HEK293 (cell line): ENCODE measurements around the gene CCDC78.

Experiments
- CTCF ChIA-PET: fragments of 350-600 bp; formaldehyde crosslinking; extraction: SDS; loops from one replicate; lab custom pipeline; 2021; ENCODE audit warnings: antibody characterized with exemption; lab: Yijun Ruan, JAX
- POLR2A ChIA-PET: fragments of 300-600 bp; formaldehyde crosslinking; extraction: SDS; loops from one replicate; lab custom pipeline; 2020; ENCODE audit warnings: antibody characterized with exemption, inconsistent platforms; lab: Yijun Ruan, JAX
- H3K27ac ChIP-seq: fragments of 200-500 bp; sonication (Bioruptor generic); 2 replicates; pipeline ENCODE4 v1.5.1; 2014; ENCODE audit warnings: low read depth, low read length, control low read depth, inconsistent platforms; ENCODE audit errors: extremely low read depth
- H3K36me3 ChIP-seq, 2 experiments: fragments of 200-500 bp in 1 of 2; sonication (Bioruptor generic) in 1 of 2; 1 replicate in 1 of 2; 2 replicates in 1 of 2; pipeline ENCODE4 v1.5.1; 2014 to 2017; ENCODE audit warnings: inconsistent platforms in 2 of 2, low read length in 2 of 2; ENCODE audit not compliant: control insufficient read depth in 2 of 2, insufficient read depth in 1 of 2
- H3K4me1 ChIP-seq: fragments of 200-500 bp; sonication (Bioruptor generic); 2 replicates; pipeline ENCODE4 v1.5.1; 2014; ENCODE audit warnings: mild to moderate bottlenecking, low read length, inconsistent platforms; ENCODE audit not compliant: control insufficient read depth, insufficient read depth
- H3K4me3 ChIP-seq: 2 replicates; pipeline ENCODE4 v1.5.1; 2011; ENCODE audit warnings: low read depth, mild to moderate bottlenecking, control low read depth, low read length, moderate library complexity
- H3K9me3 ChIP-seq: fragments of 200-500 bp; sonication (Bioruptor generic); 2 replicates; pipeline ENCODE4 v1.5.1; 2014; ENCODE audit warnings: low read depth, low read length, inconsistent platforms; ENCODE audit not compliant: control insufficient read depth, insufficient read depth
- FEZF1 ChIP-seq: fragments of 450-650 bp; formaldehyde crosslinking; IDR thresholded peaks from 2 replicates; pipeline ENCODE4 v1.5.1; 2016; ENCODE audit warnings: missing biosample characterization, missing genetic modification characterization
- HOXA7 ChIP-seq: sonication (generic); formaldehyde crosslinking; IDR thresholded peaks from 2 replicates; pipeline ENCODE4 v1.8.1; 2022; ENCODE audit warnings: missing genetic modification reagents, borderline replicate concordance
- KLF1 ChIP-seq: fragments of 450-650 bp; formaldehyde crosslinking; IDR thresholded peaks from 2 replicates; pipeline ENCODE4 v1.5.1; 2016; ENCODE audit warnings: missing biosample characterization, missing genetic modification characterization
- OVOL3 ChIP-seq: fragments of 450-650 bp; formaldehyde crosslinking; IDR thresholded peaks from 2 replicates; pipeline ENCODE4 v1.5.1; 2016; ENCODE audit warnings: missing biosample characterization, missing genetic modification characterization
- SCRT2 ChIP-seq: fragments of 450-650 bp; formaldehyde crosslinking; IDR thresholded peaks from 2 replicates; pipeline ENCODE4 v1.5.1; 2016; ENCODE audit warnings: missing biosample characterization, missing genetic modification characterization
- SP2 ChIP-seq: fragments of 450-650 bp; formaldehyde crosslinking; IDR thresholded peaks from 2 replicates; pipeline ENCODE4 v1.5.1; 2016; ENCODE audit warnings: missing biosample characterization, missing genetic modification characterization
- ZNF157 ChIP-seq: fragments of 450-650 bp; formaldehyde crosslinking; IDR thresholded peaks from 2 replicates; pipeline ENCODE4 v1.5.1; 2016; ENCODE audit warnings: missing biosample characterization, missing genetic modification characterization
- ZNF174 ChIP-seq: fragments of 450-650 bp; formaldehyde crosslinking; IDR thresholded peaks from 2 replicates; pipeline ENCODE4 v1.5.0; 2017; ENCODE audit warnings: missing biosample characterization, mild to moderate bottlenecking, missing genetic modification characterization
- ZNF274 ChIP-seq, 2 experiments: fragments of 200-500 bp in 1 of 2; fragments of 450-650 bp in 1 of 2; sonication (Bioruptor generic) in 1 of 2; formaldehyde crosslinking in 1 of 2; IDR thresholded peaks; 2 replicates each; pipeline versions ENCODE4 v1.5.1 to v1.6.1; 2014 to 2016; ENCODE audit warnings: borderline replicate concordance in 1 of 2, inconsistent platforms in 1 of 2, low read length in 1 of 2, missing biosample characterization in 1 of 2, missing genetic modification characterization in 1 of 2
- ZNF341 ChIP-seq: fragments of 450-650 bp; formaldehyde crosslinking; IDR thresholded peaks from 2 replicates; pipeline ENCODE4; 2016; ENCODE audit warnings: low read depth, missing biosample characterization, missing genetic modification characterization
- ZNF366 ChIP-seq: fragments of 450-650 bp; formaldehyde crosslinking; conservative IDR thresholded peaks from 2 replicates; pipeline ENCODE4 v1.5.1; 2016; ENCODE audit warnings: missing biosample characterization, missing genetic modification characterization
- ZNF677 ChIP-seq: fragments of 450-650 bp; IDR thresholded peaks from 2 replicates; pipeline ENCODE4 v1.5.0; 2018; ENCODE audit warnings: missing biosample characterization, mild to moderate bottlenecking, missing genetic modification characterization, moderate library complexity
- ZNF785 ChIP-seq: fragments of 450-650 bp; formaldehyde crosslinking; IDR thresholded peaks from 2 replicates; pipeline ENCODE4 v1.5.1; 2016; ENCODE audit warnings: missing biosample characterization, missing genetic modification characterization
- ZSCAN30 ChIP-seq: fragments of 450-650 bp; IDR thresholded peaks from 2 replicates; pipeline ENCODE4 v1.5.1; 2018; ENCODE audit warnings: missing biosample characterization, mild to moderate bottlenecking, missing genetic modification characterization, moderate library complexity
- TF ChIP-seq, protein P1 (sequence below): sonication (generic); formaldehyde crosslinking; IDR thresholded peaks from 2 replicates; pipeline ENCODE4 v1.8.1; 2022; ENCODE audit warnings: mild to moderate bottlenecking, moderate library complexity, missing genetic modification reagents
- TF ChIP-seq, protein P2 (sequence below): fragments of 450-650 bp; formaldehyde crosslinking; optimal IDR thresholded peaks from 2 replicates; pipeline ENCODE3; 2016; ENCODE audit warnings: missing biosample characterization, mild to moderate bottlenecking, missing genetic modification characterization
- TF ChIP-seq, protein P3 (sequence below): fragments of 450-650 bp; formaldehyde crosslinking; IDR thresholded peaks from 2 replicates; pipeline ENCODE4 v1.5.1; 2016; ENCODE audit warnings: missing biosample characterization, missing genetic modification characterization
- TF ChIP-seq, protein P4 (sequence below): fragments of 450-650 bp; formaldehyde crosslinking; IDR thresholded peaks from 2 replicates; pipeline ENCODE4 v1.5.1; 2017; ENCODE audit warnings: missing biosample characterization, missing genetic modification characterization
- TF ChIP-seq, protein P5 (sequence below): fragments of 450-650 bp; formaldehyde crosslinking; IDR thresholded peaks from 2 replicates; pipeline ENCODE4 v1.5.1; 2016; ENCODE audit warnings: missing biosample characterization, missing genetic modification characterization

CCDC78 gene

DNA sequence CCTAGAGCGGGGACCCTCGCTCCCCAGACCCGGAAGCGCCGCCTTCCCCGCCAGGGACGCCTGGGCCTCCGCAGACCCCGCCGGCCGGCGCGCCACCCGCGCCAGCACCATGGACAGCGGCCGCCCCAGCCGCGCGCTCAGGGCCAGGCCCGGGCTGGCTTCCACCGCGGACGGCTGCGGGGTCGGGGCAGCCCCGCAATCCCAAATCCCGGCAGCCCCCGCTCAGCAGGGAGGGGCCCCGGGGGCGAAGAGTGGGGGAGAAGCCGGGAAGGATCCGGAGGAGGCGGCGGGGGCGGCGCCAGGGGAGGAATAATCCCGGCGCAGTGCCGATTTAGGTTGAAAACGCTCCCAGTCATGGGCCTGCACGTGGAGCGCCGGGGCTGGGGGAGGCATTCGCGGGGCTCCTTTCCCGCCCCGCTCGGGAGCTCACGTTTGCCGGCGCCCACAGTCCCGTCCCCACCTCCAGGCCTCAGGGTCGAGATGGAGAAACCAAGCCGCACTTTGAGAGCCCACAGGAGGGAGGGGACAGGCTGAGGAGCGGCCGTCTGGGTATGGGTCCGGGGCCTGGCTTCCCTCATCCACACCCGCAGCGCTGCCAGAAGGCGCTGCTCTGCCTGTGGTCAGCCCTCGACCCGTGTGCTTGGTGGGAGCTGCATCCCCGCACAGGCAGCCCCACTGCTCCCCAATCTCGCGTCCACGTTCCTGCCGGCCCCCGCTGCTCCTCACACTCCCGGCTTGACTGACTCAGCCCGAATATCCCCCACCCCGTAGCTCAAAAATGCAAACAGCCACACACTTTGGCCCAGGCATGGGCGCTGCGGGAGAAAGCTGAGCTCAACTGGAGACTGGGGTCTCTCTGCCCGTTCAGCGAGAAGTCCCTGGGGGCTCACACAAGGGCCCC, 25.3 kb downstream of the CCDC78 start (continued):
- TF ChIP-seq ZNF274 (IDR thresholded peaks at IDR 0.05; ENCODE audit: low read length) (no peak), ZNF274 (tag by site-specific recombination; IDR thresholded peaks at IDR 0.05; ENCODE audit: borderline replicate concordance) (no peak), ZNF157 (tag by site-specific recombination) (no peak), SP2 (tag by site-specific recombination) (peak; percentile 9; the same call in 1 of the 2 replicates), ZNF677 (tag by site-specific recombination) (no peak), OVOL3 (tag by site-specific recombination) (no peak), FEZF1 (no peak), ZSCAN30 (no peak)
- TF ChIP-seq, protein P1, sequence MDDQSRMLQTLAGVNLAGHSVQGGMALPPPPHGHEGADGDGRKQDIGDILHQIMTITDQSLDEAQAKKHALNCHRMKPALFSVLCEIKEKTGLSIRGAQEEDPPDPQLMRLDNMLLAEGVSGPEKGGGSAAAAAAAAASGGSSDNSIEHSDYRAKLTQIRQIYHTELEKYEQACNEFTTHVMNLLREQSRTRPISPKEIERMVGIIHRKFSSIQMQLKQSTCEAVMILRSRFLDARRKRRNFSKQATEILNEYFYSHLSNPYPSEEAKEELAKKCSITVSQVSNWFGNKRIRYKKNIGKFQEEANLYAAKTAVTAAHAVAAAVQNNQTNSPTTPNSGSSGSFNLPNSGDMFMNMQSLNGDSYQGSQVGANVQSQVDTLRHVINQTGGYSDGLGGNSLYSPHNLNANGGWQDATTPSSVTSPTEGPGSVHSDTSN (CRISPR knock-in tag), result peak; percentile 90
- TF ChIP-seq, protein P2, sequence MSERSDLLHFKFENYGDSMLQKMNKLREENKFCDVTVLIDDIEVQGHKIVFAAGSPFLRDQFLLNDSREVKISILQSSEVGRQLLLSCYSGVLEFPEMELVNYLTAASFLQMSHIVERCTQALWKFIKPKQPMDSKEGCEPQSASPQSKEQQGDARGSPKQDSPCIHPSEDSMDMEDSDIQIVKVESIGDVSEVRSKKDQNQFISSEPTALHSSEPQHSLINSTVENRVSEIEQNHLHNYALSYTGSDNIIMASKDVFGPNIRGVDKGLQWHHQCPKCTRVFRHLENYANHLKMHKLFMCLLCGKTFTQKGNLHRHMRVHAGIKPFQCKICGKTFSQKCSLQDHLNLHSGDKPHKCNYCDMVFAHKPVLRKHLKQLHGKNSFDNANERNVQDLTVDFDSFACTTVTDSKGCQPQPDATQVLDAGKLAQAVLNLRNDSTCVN (tag by site-specific recombination), result peak; percentile 47

DNA sequence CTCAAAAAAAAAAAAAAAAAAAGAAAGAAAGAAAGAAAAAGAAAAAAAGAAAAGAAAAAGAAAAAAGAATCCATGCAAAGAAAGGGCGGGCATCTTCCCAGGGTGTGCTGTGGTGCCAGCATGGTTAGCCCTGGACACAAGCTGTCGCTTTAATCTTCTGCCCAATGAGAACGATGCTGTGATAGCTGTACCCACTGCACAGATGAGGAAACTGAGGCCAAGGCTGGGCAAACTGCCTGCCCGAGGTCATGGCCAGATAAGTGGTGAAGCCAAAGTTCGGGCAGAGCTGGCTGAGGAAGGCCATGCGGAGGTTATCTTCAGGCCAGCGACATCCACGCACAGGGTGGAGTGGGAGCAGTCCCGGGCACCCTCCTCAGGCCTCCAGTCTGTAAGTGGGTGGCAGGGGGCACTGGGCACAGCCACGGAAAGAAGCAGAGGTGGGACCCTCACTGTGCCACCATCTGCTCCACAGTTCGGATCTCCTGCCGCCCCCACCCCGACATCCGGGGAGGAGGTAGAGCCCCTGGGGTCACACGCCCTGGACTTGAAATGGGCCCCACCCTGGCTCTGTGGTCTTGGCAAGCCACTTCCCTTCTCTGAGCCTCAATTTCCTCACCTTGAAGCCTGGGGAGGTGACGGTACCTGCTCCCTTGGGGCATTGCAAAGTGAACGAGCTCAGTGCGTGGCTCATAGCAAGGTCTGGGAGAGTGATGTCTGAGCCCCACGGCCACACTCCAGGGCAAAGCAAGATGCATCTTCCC, 27.2 kb downstream of the CCDC78 start:
- Histone ChIP-seq H3K4me3 (no peak overlapping the region), H3K36me3 (no peaks in the 10 kb centered on the region), H3K27ac (no peak overlapping the region), H3K4me1 (no peaks in the 10 kb centered on the region), H3K9me3 (no peaks in the 10 kb centered on the region)
- TF ChIP-seq, protein P3, sequence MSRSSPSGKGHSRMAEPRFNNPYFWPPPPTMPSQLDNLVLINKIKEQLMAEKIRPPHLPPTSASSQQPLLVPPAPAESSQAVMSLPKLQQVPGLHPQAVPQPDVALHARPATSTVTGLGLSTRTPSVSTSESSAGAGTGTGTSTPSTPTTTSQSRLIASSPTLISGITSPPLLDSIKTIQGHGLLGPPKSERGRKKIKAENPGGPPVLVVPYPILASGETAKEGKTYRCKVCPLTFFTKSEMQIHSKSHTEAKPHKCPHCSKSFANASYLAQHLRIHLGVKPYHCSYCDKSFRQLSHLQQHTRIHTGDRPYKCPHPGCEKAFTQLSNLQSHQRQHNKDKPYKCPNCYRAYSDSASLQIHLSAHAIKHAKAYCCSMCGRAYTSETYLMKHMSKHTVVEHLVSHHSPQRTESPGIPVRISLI (tag by site-specific recombination), result peak; percentile 42; the same call in 1 of the 2 replicates
- TF ChIP-seq ZNF174 (tag by site-specific recombination), result no peak
- no peak for TF ChIP-seq ZNF341 (tag by site-specific recombination)
- no peak for TF ChIP-seq ZNF785 (tag by site-specific recombination)
- TF ChIP-seq SCRT2 (tag by site-specific recombination), result no peak
- no peak for TF ChIP-seq KLF1 (tag by site-specific recombination)
- no peak for TF ChIP-seq HOXA7 (CRISPR knock-in tag)
- 0 out of 2 replicates have a peak, but pooled peaks have one; percentile 44 for TF ChIP-seq ZNF366
- TF ChIP-seq, protein P4, sequence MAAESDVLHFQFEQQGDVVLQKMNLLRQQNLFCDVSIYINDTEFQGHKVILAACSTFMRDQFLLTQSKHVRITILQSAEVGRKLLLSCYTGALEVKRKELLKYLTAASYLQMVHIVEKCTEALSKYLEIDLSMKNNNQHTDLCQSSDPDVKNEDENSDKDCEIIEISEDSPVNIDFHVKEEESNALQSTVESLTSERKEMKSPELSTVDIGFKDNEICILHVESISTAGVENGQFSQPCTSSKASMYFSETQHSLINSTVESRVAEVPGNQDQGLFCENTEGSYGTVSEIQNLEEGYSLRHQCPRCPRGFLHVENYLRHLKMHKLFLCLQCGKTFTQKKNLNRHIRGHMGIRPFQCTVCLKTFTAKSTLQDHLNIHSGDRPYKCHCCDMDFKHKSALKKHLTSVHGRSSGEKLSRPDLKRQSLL, result peak; percentile 36; the same call in 1 of the 2 replicates
- TF ChIP-seq, protein P5, sequence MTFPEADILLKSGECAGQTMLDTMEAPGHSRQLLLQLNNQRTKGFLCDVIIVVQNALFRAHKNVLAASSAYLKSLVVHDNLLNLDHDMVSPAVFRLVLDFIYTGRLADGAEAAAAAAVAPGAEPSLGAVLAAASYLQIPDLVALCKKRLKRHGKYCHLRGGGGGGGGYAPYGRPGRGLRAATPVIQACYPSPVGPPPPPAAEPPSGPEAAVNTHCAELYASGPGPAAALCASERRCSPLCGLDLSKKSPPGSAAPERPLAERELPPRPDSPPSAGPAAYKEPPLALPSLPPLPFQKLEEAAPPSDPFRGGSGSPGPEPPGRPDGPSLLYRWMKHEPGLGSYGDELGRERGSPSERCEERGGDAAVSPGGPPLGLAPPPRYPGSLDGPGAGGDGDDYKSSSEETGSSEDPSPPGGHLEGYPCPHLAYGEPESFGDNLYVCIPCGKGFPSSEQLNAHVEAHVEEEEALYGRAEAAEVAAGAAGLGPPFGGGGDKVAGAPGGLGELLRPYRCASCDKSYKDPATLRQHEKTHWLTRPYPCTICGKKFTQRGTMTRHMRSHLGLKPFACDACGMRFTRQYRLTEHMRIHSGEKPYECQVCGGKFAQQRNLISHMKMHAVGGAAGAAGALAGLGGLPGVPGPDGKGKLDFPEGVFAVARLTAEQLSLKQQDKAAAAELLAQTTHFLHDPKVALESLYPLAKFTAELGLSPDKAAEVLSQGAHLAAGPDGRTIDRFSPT (tag by site-specific recombination), result peak; percentile 44; the same call in 1 of the 2 replicates
- ChIA-PET POLR2A (interaction anchor here (0.7 to 1.1 kb wide), 2 partner anchors 9 to 83 kb away, joined by 3 to 6 read pairs; partner anchors contain the start of gene WDR24), CTCF (no interaction called here)
